K562 (cell line): ENCODE measurements around the gene ARHGAP24. TPM values are rescaled to one million over a fixed set of nuclear protein-coding genes. Genes with fewer than 3 reads are reported as not detected.

Experiments used
- CXXC5 ChIP-seq: fragments of 250-450 bp; sonication (Bioruptor Pico); IDR thresholded peaks from 2 replicates; pipeline ENCODE4 v1.8.0; 2022; ENCODE audit warnings: inconsistent platforms, mild to moderate bottlenecking, moderate library complexity
- DMBX1 ChIP-seq: fragments of 250-450 bp; sonication (Bioruptor Pico); IDR thresholded peaks from 2 replicates; pipeline ENCODE4 v1.8.0; 2022; ENCODE audit warnings: inconsistent platforms, mild to moderate bottlenecking, moderate library complexity, borderline replicate concordance
- HDAC2 ChIP-seq: fragments of 450-650 bp; IDR thresholded peaks from 2 replicates; pipeline ENCODE4 v1.6.1; 2016; ENCODE audit warnings: mild to moderate bottlenecking
- HMGN3 ChIP-seq: IDR thresholded peaks from 2 replicates; pipeline ENCODE4 v1.6.1; 2011; ENCODE audit warnings: borderline replicate concordance, low read depth, mild to moderate bottlenecking, mixed read lengths, low read length; ENCODE audit not compliant: insufficient read length; ENCODE audit errors: extremely low read depth
- JUND ChIP-seq, 2 experiments: IDR thresholded peaks; 2 replicates in 1 of 2; 3 replicates in 1 of 2; pipeline ENCODE4 v1.6.1; 2011; ENCODE audit warnings: borderline replicate concordance in 2 of 2, low read depth in 2 of 2, low read length in 2 of 2, improper control_type of control experiment in 1 of 2, missing biosample characterization in 1 of 2, missing genetic modification characterization in 1 of 2, missing genetic modification reagents in 1 of 2
- L3MBTL2 ChIP-seq: fragments of 450-650 bp; IDR thresholded peaks from 2 replicates; pipeline ENCODE4 v1.6.1; 2016; ENCODE audit warnings: mild to moderate bottlenecking, moderate library complexity
- MTA1 ChIP-seq: fragments of 450-650 bp; IDR thresholded peaks from 2 replicates; pipeline ENCODE4 v1.6.1; 2017; ENCODE audit warnings: borderline replicate concordance
- NFIX ChIP-seq: fragments of 250-450 bp; sonication (Bioruptor Pico); IDR thresholded peaks from 2 replicates; pipeline ENCODE4 v1.4.0; 2020; ENCODE audit warnings: low read depth, mild to moderate bottlenecking, moderate library complexity
- PKNOX1 ChIP-seq: fragments of 450-650 bp; IDR thresholded peaks from 2 replicates; pipeline ENCODE4 v1.6.1; 2016
- ZBTB33 ChIP-seq: sonication (generic); formaldehyde crosslinking; IDR thresholded peaks from 2 replicates; pipeline ENCODE4 v1.8.1; 2023; ENCODE audit warnings: mild to moderate bottlenecking, missing genetic modification reagents
- ZNF175 ChIP-seq: fragments of 200-800 bp; sonication (Bioruptor generic); IDR thresholded peaks from 2 replicates; pipeline ENCODE4 v1.6.1; 2016; ENCODE audit warnings: low read depth, mild to moderate bottlenecking, missing genetic modification characterization, missing compliant biosample characterization
- polyA plus RNA-seq, 8 experiments: library from polyadenylated mRNA; depleted of rRNA in 4 of 8; stranded (reverse) in 5 of 8; unstranded in 3 of 8; fragments of >200 nt; fragmentation: Nextera tagmentation in 2 of 8; fragmentation: Illumina TruSeq in 1 of 8; extraction: Ambion mirVana in 2 of 8; extraction: Trizol in 1 of 8; gene quantifications; 2 replicates each; pipeline versions ENCODE4 v1.2.1 to v1.2.3, GENCODE V29; 2011 to 2014; ENCODE audit warnings: inconsistent platforms in 1 of 8, missing spikeins in 1 of 8
- total RNA-seq, 7 experiments: library from RNA; depleted of rRNA in 6 of 7; stranded (reverse); fragments of >200 nt in 6 of 7; fragmentation: Illumina TruSeq in 2 of 7; extraction: Trizol in 2 of 7; gene quantifications; 2 replicates each; pipeline versions ENCODE4 v1.2.1 to v1.2.3, GENCODE V29; 2011 to 2021; ENCODE audit warnings: low replicate concordance in 1 of 7

ARHGAP24 gene
- total and polyA plus RNA-seq, 9 of the 15 experiments (the other 6 are each of a cell fraction or from before 2014, with no cell fraction given), result 8.0 to 22.6 (median 14.0) TPM

DNA sequence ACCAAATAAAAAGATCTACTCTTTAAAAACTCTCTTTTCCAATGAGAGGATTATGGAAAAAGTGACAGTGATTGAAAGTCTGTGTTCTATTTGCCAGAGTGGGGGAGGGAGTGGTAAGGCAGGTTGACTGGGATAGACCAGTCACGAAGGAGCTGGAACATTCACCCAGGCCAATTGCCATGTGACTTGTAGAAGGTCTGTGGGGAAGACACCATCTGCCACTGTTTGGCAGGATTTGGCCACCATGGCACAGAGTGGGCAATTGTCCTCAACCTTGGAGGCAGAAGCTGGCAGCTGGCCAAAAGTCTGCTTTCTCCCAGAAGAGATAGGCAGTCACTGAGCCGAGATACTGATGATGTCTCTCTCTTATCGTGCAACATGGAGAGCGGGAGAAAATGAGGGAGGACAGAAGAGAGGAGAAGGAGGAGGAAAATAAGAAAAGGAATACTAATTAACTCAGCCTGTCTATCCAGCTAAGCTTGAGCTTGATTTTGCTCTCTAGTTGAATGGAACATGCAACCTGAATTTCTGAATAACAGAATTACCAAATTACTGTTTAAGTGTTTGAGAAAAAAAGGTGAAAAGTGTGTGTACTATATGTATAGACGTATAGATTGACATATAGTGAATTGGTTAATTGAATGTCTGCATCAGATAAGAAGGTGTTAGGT lies 267.1 kb downstream of the ARHGAP24 start (continued):
- peak; percentile 26; the same call in 1 of the 2 replicates for TF ChIP-seq JUND (IDR thresholded peaks at IDR 0.05; ENCODE audit: borderline replicate concordance, low read depth, low read length)
- TF ChIP-seq JUND (tag; IDR thresholded peaks at IDR 0.05; ENCODE audit: borderline replicate concordance, low read depth, low read length), result peak; percentile 55; the same call in 2 of the 3 replicates
- no peak for TF ChIP-seq ZNF175 (CRISPR knock-in tag)
- peak; percentile 76 for TF ChIP-seq PKNOX1
- TF ChIP-seq ZBTB33 (CRISPR knock-in tag), result no peak
- TF ChIP-seq L3MBTL2, result peak; percentile 61
- TF ChIP-seq HMGN3, result no peak
- TF ChIP-seq MTA1, result 0 out of 2 replicates have a peak, but pooled peaks have one; percentile 17
- TF ChIP-seq CXXC5 (CRISPR knock-in tag), result peak; percentile 46
- peak; percentile 40; the same call in 1 of the 2 replicates for TF ChIP-seq DMBX1 (CRISPR knock-in tag)
- TF ChIP-seq HDAC2, result peak; percentile 35; the same call in 1 of the 2 replicates
- TF ChIP-seq NFIX (CRISPR knock-in tag), result peak; percentile 92
